ENCODE data around the gene C4orf51.
"Not testable (repeated sequence)": the region's sequence is repeated elsewhere in the genome, so short reads cannot be mapped to it uniquely, and the experiment has no call there.

C4orf51 gene

GRCh38 chr4:145679520-145679919, 426 bp upstream of the C4orf51 start:
- Mint-ChIP-seq H3K9me3 (peaks cover 52% of the 10 kb centered on the region), H3K4me3 (no peak overlapping the region), H3K36me3 (ENCODE audit: low read depth) (peaks cover 17% of the 10 kb centered on the region), H3K4me1 (peaks cover 30% of the 10 kb centered on the region), H3K27me3 (ENCODE audit: low read depth, poor library complexity) (no peaks in the 10 kb centered on the region), H3K27ac (no peak overlapping the region)
- TF ChIP-seq, protein P1, sequence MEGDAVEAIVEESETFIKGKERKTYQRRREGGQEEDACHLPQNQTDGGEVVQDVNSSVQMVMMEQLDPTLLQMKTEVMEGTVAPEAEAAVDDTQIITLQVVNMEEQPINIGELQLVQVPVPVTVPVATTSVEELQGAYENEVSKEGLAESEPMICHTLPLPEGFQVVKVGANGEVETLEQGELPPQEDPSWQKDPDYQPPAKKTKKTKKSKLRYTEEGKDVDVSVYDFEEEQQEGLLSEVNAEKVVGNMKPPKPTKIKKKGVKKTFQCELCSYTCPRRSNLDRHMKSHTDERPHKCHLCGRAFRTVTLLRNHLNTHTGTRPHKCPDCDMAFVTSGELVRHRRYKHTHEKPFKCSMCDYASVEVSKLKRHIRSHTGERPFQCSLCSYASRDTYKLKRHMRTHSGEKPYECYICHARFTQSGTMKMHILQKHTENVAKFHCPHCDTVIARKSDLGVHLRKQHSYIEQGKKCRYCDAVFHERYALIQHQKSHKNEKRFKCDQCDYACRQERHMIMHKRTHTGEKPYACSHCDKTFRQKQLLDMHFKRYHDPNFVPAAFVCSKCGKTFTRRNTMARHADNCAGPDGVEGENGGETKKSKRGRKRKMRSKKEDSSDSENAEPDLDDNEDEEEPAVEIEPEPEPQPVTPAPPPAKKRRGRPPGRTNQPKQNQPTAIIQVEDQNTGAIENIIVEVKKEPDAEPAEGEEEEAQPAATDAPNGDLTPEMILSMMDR (IDR thresholded peaks at IDR 0.05) = no peak
- peak; percentile 16 for DNase-seq

DNA sequence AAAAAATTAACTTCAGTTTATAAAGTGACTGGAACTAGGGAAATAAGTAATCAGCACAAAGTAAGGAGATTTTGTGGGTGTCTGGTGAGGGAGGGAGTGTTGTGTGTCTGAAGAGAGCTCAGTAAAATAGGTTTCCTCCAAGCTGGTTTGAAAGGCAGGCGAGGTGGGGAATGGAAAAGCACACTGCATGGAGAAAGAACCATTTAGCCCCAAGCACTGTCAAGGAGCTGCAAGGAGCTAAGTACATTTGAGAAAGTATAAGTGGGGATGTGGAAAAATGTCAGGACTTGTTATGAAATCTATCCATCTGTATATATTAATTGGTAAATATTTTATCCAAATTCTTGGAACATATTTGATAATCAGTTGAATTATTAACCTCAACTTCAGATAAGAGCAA, 956 bp downstream of the C4orf51 start:
- H3K9me3 Mint-ChIP-seq = peaks cover 59% of the 10 kb centered on the region
- TF ChIP-seq, protein P1 (IDR thresholded peaks at IDR 0.05) = no peak
- H3K36me3 Mint-ChIP-seq (ENCODE audit: low read depth) = peaks cover 24% of the 10 kb centered on the region
- DNase-seq = no peak
- no peak overlapping the region for H3K4me3 Mint-ChIP-seq
- H3K4me1 Mint-ChIP-seq = peaks cover 30% of the 10 kb centered on the region
- no peaks in the 10 kb centered on the region for H3K27me3 Mint-ChIP-seq (ENCODE audit: low read depth, poor library complexity)
- peak overlapping the region; percentile 44 for H3K27ac Mint-ChIP-seq

DNA sequence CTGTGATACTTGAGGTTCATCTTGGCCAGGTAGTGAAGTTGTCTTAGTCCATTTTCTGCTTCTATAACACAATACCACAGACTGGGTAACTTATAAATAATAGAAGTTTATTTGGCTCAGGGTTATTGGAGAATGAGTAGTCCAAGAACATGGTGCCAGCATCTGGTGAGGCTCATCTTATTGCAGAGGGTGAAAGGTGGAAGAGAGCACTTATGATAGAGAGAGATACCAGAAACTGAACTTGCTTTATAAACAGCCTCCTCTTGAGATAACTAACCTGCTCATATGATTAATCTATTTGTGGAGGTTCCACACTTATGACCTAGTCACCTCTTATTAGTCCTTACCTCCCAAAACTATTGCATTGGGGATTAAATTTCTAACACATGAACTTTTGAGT, 1.6 kb downstream of the C4orf51 start:
- Mint-ChIP-seq H3K4me3 (no peak overlapping the region), H3K36me3 (ENCODE audit: low read depth) (peaks cover 24% of the 10 kb centered on the region), H3K4me1 (peaks cover 30% of the 10 kb centered on the region), H3K9me3 (peaks cover 55% of the 10 kb centered on the region), H3K27me3 (ENCODE audit: low read depth, poor library complexity) (no peaks in the 10 kb centered on the region), H3K27ac (no peak overlapping the region)
- DNase-seq = no peak
- TF ChIP-seq, protein P1 (IDR thresholded peaks at IDR 0.05) = no peak

DNA sequence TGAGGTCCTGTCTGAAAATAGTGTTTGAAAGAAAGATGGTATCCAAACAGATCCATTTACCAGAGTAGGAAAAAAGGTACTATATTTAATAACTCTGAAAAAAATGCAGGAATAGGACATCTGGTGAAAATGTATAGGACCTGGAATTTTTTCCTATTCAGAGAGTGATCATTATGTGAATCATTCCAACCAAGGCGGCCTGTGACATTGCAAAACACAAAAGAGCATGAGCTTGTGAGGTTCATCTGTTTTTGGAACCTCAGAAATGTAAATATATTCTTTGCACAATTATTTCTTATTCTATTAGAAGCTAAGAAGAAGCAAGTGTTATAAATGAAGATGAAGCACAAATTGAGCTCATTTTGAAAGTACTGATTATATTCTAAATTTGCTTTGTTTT, 2.0 kb downstream of the C4orf51 start:
- Mint-ChIP-seq H3K4me3 (no peak overlapping the region), H3K36me3 (ENCODE audit: low read depth) (peaks cover 24% of the 10 kb centered on the region), H3K9me3 (peaks cover 50% of the 10 kb centered on the region), H3K27ac (no peak overlapping the region), H3K4me1 (peaks cover 30% of the 10 kb centered on the region), H3K27me3 (ENCODE audit: low read depth, poor library complexity) (no peaks in the 10 kb centered on the region)
- DNase-seq = no peak
- TF ChIP-seq, protein P1 (IDR thresholded peaks at IDR 0.05) = no peak

GRCh38 chr4:145686991-145687390, 7.0 kb downstream of the C4orf51 start:
- DNase-seq = no peak
- Mint-ChIP-seq H3K4me3 (no peak overlapping the region), H3K4me1 (no peaks in the 10 kb centered on the region), H3K36me3 (ENCODE audit: low read depth) (peaks cover 18% of the 10 kb centered on the region), H3K27ac (no peak overlapping the region), H3K9me3 (peaks cover 56% of the 10 kb centered on the region), H3K27me3 (ENCODE audit: low read depth, poor library complexity) (peaks cover 7% of the 10 kb centered on the region)
- TF ChIP-seq, protein P1 (IDR thresholded peaks at IDR 0.05) = no peak

- Mint-ChIP-seq H3K4me1 (no peaks in the 10 kb centered on the region), H3K27me3 (ENCODE audit: low read depth, poor library complexity) (peaks cover 7% of the 10 kb centered on the region), H3K27ac (no peak overlapping the region), H3K4me3 (no peak overlapping the region), H3K36me3 (ENCODE audit: low read depth) (peaks cover 20% of the 10 kb centered on the region), H3K9me3 (peaks cover 51% of the 10 kb centered on the region)
- DNase-seq = no peak
- TF ChIP-seq, protein P1 (IDR thresholded peaks at IDR 0.05) = no peak
Measured at GRCh38 chr4:145690610-145691009, 10.7 kb downstream of the C4orf51 start.

- not testable (repeated sequence) for H3K4me3 Mint-ChIP-seq; H3K27me3 Mint-ChIP-seq (ENCODE audit: low read depth, poor library complexity); H3K27ac Mint-ChIP-seq; DNase-seq; H3K4me1 Mint-ChIP-seq
- H3K36me3 Mint-ChIP-seq (ENCODE audit: low read depth) = peaks cover 21% of the 10 kb centered on the region
- H3K9me3 Mint-ChIP-seq = peaks cover 54% of the 10 kb centered on the region
Measured at GRCh38 chr4:145691416-145691815, 11.5 kb downstream of the C4orf51 start.
